A549 treated with DMSO at 1 μM for 4 hours (cell line): ENCODE results near the gene BLID. TPM values are rescaled to one million over a fixed set of nuclear protein-coding genes. Genes with fewer than 3 reads are reported as not detected.

Experiments
- total RNA-seq: library from RNA; stranded (reverse); fragments of 200-300 nt; extraction: Qiagen RNA extraction; gene quantifications from 5 replicates; pipeline ENCODE4 v1.2.3, GENCODE V29; 2022; ENCODE audit warnings: low read depth

BLID gene
- total RNA-seq: 0.10 to 0.29 TPM in 2 of 5 replicates, not detected in the others

GRCh38 chr11:122115524-122116379, at the start of gene BLID:
Gene BLID, minus strand, starts transcription at chr11:122116215. Its CDS starts 293 bp downstream, at chr11:122115922.

